ENCODE measurements around the gene C12orf57.

C12orf57 gene

DNA sequence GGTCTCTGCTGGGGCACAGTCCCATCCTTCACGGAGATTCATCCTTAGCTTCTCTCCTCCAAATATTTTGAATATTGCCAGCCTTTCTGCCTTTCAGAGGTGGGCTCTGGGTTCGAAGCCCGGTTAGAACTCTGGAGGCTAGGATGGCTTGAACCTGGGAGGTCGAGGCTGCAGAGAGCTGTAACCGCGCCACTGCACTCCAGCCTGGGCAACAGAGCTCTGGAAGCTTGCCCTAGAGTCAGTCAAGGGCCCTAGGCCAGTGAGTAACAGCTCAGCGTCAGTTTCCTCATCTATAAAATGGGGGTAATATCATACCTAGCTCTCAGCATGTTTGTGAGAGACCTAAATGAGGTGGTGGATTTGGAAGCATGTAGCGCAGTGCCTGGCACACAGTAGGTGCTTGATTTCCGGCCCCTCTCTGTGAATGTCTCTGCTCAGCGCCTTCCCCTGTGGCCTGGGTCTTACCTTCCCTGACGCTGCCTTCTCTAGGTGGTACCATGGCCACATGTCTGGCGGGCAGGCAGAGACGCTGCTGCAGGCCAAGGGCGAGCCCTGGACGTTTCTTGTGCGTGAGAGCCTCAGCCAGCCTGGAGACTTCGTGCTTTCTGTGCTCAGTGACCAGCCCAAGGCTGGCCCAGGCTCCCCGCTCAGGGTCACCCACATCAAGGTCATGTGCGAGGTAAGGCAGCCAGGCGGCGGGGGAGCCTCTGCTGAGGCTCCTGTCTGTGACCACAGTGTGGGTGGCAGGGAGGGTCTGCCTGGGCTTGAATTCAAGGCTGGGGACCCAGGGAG is 10.7 kb downstream of the C12orf57 start:
- no peak for DNase-seq

DNA sequence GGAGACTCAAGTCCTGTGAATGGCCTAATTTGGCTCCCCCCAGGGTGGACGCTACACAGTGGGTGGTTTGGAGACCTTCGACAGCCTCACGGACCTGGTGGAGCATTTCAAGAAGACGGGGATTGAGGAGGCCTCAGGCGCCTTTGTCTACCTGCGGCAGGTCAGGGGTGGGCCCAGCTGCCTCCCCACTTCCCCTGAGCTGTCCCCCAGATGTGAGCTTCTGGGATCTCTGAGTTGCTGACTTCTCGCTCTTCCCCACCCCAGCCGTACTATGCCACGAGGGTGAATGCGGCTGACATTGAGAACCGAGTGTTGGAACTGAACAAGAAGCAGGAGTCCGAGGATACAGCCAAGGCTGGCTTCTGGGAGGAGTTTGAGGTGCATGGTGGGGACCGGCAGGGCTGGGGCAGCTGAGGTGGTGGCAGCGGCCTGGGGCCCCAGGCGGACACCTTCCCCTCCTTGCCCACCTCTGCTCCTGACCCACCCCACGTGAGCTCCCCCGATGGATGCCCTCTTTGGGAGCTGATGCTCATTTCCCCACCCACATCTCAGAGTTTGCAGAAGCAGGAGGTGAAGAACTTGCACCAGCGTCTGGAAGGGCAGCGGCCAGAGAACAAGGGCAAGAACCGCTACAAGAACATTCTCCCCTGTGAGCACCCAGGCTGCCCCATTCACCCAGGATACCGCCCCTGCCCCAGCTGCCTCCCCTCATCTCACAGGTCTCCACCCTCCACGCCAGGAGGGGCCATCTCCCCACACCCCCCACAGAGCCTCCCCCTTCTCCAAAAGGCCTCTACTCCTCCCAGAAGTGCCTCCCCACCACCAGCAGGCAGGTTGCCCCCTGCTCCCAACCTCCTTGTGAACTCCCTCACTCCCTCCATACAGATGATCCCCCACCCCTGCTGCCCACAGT is 11.5 kb downstream of the C12orf57 start:
- no peak for DNase-seq

DNA sequence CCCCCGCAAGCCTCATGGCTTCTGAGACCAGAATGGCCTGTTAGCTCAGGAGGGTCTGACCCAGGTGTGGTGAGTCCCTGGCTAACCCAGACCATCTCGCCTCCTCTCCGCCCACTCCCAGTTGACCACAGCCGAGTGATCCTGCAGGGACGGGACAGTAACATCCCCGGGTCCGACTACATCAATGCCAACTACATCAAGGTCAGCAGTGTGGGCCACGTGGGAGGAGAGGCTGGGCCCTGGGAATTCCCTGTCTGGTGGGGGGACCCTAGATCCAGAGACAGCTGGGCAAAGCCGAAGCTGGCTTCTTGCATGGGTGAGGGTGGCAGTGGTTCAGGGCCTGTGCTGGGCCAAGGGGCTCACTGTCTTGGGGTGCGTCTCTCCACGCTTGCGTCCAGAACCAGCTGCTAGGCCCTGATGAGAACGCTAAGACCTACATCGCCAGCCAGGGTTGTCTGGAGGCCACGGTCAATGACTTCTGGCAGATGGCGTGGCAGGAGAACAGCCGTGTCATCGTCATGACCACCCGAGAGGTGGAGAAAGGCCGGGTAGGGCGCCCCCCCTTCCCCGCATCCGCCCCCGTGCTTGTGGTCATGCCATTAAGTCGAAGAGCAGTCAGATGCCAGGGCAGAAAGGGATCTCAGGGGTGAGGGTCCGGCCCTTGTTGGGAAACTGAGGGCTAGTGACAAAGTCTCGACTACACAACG is 12.4 kb downstream of the C12orf57 start:
- no peak for DNase-seq

DNA sequence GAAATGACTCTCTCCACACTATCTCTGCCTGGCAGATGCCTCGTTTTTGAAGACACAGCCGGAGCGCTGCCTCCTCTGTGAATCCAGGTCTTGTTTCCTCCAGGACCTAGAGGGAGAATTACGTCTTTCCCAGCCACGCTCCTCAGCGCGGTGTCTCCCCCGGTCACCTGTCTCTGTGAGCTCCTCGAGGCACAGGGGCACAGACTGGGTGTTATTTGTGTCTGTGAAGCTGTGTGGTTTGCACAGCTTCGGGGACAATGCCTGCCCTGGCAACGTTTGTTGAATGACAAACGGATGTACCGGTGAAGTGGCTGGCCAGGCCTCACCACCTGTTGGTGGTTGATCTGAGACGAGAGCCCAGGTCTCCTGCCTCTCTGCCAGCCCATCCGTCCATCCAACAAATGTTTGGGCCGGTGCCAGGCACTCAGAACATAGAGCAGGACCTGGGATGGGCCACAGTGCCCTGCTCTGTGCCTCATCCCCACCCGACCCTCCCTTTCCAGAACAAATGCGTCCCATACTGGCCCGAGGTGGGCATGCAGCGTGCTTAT is 13.4 kb downstream of the C12orf57 start:
- DNase-seq = no peak

DNA sequence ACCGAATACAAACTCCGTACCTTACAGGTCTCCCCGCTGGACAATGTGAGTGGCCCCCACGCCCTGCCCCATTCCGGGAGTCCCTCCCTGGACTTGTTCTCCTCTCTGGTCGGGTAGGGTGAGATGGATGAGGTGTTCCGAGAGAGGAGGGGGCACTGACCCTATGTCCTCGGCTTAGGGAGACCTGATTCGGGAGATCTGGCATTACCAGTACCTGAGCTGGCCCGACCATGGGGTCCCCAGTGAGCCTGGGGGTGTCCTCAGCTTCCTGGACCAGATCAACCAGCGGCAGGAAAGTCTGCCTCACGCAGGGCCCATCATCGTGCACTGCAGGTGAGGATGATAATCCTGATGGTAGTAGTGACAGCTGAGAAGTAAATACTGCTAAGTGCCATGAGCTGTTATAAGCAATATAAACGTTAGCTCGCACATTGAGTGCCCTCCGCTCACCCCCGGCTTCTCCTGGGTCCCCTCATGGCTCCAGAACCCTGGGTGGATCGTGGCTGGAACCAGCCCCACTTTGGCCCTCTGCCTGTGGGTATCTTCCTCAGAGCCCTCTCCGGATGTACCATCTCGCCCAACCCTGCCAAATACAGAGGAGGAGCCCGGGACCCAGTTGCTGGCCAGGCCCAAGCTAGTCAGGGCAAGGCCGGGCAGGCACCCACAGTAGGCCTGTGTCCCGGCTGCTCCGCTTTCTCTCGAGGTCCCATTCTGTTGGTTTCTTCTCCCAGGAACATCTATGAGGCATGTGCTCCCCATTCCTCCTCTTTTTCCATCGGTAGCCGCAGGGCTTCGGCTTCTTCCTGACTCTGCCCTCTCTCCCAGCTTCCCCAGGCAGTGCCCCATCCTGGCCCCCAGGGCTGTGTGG is 14.2 kb downstream of the C12orf57 start:
- DNase-seq = no peak

DNA sequence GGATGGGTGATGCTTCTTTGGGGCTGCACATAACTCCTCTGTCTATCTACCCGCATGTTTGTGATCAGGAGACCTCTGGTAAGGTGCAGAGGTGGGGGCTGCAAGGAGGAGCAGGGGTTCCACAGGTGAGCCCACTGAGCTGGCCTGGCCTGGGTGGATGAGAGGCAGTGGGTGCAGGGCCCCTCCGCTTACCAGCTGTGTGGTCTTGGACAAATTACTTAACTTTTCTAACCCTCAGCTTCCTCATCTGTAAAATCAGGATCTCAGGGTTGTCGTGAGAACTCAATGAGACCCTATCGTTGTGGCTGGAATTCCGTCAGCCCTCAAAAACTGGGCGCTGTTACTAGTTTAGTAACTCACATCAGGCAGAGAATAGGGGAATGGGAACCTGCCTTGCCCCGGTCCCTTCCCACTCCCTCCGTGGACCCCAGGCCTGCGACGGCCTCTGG is 14.8 kb downstream of the C12orf57 start:
- DNase-seq = no peak

DNA sequence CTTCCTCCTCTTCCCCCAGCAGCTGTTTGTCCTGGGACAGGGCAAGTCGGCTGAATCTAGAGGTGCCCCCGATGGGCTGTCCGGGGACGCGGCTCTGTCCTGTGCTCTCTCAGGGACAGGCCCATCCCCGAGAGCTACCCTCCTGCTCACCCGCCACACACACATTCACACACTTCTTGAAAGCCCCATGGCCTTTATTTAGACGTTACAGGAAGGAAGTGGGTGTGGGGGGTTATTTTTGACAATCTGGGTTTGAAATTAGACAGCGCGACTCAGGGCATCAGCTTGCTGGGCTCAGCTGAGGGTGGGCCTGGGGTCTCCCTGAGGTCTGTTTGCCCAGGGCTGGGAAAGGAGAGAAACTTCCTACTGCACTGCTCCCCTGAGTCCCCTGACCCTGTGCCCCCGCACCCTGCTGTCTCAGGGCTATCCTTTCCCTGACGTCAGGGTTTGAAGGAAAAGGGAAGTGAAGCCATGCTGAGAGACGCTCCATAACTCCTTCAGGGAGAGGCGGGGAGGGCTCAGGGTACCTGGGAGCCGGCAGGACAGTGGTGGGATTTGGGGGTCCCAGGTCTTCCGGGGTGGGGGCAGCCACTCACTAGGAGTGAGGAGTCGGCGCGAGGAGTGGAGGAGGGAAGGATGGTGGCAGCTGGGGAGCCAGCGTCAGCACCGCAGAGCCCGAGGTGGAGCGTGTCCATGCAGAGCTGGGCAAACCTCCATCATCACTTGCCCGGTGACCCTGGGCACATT is 15.4 kb downstream of the C12orf57 start:
- no peak for DNase-seq

DNA sequence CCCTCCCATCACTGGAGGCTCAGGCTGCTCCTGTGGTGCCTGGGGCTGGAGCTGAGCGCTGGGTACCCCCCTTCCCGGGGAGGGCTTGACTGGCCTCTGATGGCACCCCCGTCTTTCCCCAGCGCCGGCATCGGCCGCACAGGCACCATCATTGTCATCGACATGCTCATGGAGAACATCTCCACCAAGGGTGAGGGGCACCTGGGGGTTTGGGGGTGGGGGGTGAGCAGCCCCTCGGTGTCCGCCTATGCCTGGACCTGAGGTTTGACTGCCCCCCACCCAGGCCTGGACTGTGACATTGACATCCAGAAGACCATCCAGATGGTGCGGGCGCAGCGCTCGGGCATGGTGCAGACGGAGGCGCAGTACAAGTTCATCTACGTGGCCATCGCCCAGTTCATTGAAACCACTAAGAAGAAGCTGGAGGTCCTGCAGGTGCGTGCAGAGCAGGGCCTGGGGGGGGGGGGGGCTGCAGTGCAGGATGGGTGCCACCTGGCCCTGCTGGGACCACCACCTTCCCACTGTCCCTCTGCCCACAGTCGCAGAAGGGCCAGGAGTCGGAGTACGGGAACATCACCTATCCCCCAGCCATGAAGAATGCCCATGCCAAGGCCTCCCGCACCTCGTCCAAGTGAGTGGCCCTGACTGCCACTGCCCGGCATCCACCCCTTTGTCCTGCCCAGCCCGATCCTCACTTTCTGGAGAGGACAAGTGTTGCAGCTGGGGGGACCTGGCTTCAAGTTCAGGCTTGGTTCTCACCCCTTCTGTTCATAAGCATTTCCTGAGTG is 16.2 kb downstream of the C12orf57 start:
- no peak for DNase-seq

DNA sequence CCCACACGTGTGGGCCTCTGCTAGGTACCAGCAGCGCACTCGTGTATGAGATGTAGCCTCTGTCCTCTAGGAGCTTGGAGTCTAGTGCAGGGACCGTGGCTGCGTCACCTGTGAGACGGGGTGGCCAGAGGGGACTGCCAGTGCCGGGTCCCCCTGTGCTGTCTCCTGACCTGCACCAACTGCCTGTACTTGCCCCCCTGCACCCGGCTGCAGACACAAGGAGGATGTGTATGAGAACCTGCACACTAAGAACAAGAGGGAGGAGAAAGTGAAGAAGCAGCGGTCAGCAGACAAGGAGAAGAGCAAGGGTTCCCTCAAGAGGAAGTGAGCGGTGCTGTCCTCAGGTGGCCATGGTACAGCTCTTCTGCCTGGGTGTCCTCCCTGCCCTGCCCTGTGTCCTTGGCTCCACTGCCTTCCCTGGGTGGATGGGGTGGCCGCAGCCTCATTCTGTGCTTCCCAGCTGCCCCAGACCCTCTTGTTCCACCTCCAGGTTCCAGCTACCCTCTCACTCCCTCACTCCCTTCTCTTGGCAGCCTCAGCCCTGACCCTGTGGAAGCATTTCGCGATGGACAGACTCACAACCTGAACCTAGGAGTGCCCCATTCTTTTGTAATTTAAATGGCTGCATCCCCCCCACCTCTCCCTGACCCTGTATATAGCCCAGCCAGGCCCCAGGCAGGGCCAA is 16.9 kb downstream of the C12orf57 start:
- no peak for DNase-seq

DNA sequence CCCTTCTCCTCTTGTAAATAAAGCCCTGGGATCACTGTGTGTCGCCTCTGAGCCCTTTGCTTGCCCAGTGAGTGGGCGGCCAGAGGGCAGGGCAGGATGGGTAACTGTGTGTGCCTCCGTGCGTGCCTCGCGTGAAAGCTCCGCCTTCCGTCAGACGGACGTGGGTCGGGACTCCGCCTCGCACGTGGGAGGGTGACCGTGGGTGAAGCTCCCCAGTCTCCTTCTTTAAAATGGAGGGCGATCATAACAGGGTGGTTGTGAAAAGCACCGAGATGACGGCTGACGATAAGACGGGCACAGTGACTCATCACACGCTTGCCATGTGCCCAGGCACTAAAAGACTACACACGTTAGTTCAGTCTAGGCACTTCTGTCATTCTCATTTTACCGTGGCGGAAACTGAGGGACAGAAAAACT is 17.5 kb downstream of the C12orf57 start:
- peak; percentile 11 for DNase-seq

DNA sequence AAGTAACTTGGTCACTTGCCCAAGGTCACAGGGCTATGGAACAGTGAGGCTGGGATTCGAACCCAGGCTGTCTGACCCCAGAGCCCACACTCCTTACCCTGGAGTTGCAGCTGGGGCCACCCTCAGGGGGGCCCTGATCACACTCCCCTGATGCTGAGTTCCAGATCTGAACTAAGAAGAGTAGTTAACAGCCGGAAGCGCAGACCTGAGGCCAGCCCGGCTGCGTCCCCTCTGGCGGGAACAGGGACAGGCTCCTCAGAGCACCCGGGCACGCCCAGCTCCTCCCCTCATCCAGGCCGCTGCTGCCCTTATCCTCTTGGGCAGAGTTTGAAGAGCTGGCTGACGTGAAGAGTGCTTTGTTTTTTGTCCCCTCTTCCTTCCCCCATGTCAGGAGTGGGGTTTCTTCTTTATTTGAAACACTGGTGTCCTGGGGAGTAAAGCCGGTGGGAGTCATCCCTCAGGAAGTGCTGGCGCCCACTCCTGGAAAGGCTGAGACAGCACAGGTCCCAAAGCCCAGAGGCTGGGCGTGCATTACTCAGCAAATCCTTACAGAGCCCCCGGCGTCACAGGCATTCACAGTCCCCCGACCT is 18.0 kb downstream of the C12orf57 start:
- no peak for DNase-seq

DNA sequence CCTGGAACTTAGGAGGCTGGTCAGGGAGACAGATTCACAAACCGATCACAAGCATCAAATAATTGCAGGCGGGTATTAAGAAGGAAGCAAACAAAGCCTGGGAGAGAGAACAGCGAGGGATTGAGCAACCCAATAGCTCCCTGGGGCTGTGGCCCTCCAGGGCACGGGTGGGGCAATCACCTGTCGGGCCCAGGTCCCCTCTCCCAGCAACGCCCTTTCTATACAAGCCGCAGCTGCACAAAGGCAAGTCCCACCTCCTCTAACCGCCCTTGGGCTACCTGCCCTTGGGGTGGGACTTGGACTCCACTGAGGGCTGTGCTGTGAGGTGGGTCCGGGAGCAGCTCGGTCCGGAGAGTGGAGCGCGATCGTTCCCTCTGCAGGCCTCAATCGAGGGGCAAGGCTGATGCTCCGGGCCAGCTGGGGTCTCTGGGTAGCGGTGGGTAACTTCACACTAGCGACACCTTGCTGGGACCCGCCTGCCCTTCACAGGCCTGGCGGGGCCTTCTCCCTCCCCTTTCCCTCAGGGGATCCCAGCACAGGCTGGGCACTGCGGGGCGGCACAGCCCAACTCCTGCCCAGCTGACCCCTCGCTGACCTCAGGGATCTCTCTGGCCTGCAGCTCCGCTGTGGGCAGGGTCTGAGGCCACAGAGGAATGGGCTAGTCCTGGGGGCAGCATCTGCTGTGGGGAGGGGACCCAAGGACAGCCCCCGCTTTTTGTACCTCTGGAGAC is 18.6 kb downstream of the C12orf57 start:
- DNase-seq = no peak

DNA sequence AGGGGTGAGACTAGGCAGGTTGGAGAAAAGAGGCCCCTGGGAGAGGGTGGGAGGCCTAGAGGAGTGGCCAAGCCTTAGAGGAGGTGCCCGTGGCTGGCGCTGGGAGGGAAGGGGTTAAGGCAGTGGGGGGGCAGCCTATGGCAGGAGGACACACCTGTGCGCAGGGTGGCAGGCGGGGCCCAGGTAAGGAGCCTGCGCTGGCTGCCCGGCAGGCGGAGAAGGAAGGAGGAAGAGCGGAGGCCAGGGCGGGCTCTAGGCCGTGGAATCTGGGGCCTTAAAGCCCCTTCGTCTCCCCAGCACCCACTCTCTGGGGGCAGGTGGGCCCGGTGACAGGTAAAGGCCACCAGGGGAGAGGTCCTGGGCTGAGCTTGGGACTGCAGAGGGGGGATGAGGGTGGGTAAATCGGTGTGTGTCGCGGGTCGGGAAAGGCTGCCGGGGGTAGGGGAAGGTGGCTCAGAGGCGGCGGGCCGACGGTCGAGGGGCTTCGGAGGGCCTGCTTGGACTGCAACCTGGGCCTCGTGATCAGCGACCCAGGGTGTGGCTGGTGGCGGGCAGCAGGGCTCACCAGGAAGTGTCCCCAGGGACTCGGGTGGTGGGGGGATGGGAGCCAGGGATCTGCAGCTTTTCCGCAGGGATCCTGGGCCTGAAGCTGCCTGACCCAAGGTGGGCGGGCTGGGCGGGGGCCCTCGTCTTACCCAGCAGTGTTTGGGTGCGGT is 19.4 kb downstream of the C12orf57 start:
- DNase-seq = no peak

DNA sequence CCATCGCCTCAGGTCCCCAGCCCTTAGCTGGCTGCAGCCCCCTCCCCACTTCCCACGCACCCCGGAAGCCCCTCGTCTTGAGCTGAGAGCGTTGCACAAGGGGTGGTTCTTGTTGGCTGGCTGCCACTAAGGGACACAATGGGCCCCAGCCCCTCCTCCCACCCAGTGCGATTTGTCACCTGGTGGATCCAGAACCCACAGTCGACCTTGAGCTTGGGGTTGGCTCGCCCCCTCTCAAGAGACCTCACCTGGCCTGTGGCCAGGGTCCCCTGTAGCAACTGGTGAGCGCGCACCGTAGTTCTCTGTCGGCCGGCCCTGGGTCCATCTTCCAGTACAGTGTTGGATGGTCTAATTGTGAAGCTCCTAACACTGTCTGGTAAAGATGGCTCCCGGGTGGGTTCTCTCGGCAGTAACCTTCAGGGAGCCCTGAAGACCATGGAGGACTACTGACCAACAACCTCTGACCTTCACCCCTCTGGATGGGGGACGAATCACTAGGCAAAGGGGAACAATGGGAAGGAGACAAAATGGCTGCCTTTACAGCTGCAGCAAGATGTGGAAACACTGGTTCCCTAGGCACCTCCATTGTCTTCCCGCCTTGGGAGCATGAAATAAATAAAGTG is 20.1 kb downstream of the C12orf57 start:
- no peak for DNase-seq

DNA sequence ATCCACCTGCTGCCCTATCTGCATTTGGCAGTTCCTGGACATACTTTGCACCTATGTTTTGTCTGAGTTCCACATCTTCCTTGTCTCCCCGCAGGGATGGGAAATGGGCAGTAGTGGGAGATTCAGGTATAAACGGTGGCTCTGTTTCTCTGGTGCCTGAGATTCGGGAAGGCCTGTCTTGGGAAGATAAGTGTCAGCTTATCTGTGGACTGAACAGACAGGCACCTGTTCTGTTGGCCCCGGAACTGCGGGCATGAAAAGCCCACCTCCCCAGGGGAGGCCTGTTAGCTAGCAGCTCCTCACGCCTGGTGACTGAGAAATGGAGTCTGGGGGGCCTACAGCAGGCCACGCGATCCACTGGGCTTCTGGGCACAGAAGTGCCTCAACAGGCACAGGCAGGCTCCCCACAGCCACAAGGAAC is 20.8 kb downstream of the C12orf57 start:
- no peak for DNase-seq

DNA sequence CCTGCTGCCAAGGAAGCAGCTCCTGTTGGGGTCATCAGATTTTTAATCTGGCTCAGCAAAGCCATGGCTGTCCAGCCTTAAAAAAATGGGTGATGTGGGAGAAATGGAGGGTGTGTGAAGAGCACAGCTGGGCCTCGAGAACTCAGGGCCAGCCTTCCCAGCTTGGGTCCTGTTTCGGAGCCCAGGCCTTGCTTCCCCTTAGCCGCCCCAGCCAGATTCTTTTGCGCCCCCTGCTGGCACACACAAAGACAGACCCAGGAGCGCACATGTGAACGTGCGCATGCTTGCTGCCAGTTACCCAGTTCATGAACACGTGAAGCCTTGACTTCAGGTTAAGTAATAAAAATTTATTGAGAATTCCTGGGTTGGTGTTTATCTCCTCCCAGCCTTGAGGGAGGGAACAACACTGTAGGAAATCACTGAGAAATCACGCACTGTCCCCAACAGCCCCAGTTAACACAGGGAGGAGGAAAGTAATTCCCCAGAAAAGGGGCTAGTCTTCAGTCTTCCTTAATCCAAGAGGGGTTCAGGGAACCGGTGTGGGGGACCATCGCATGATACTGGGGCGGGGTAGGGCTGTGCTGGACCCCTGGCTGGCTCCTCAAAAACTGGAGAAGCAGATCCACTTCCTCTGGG is 21.3 kb downstream of the C12orf57 start:
- no peak for DNase-seq

DNA sequence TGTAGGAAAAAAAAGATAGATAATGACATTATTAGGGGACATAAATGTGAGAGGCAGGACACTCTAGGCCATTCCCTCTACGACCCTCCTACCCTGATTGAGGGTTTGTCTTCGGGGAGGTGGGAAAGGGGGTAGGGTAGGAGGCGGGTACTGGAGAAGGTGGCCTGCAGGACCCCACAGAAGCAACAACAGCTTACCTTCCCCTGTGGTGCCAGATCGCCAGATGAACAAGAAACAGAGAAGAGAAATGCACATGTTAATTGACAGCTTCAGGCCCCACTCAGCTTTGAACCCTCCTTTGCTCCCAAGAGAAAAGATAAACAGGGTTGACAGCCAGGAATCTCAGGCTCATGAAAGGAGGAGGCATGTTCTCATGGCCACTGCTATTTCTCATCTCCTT is 21.9 kb downstream of the C12orf57 start:
- DNase-seq = no peak

Measured in GOT3 (cell line).